ENCODE data around the gene USP3. TPM values are rescaled to one million over a fixed set of nuclear protein-coding genes. Genes with fewer than 3 reads are reported as not detected.
A peak's percentile ranks its signal among the peaks of the same experiment; 100 is the strongest.

USP3 gene
- total and polyA plus RNA-seq, 9 of the 15 experiments (the other 6 are each of a cell fraction or from before 2014, with no cell fraction given): 17.3 to 54.3 (median 34.8) TPM

DNA sequence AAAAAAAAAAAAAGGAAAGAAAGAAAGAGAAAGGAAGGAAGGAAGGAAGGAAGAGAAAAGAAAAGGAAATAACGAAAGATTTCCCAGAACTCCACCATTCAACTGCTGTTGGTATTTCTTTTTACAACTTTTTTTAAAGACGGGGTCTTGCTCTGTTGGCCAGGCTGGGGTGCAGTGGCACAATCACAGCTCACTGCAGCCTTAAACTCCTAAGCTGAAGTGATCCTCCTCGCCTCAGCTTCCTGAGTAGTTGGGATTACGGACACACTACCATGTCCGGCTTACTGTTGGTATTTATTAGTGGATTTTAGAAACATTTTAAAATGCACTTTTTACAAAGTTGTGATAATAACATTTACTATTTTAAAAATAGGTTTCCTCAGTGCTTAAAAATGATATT is 15.0 kb upstream of the USP3 start:
- FAIRE-seq (no peak), ATAC-seq (no peak), DNase-seq (ENCODE audit: extremely low read depth in 1 of 4, low spot score in 3 of 4) (no peak)
- Histone ChIP-seq H3K9me1 (ENCODE audit: control insufficient read depth, insufficient read depth, low read length) (no peaks in the 10 kb centered on the region), H3K4me2 (ENCODE audit: insufficient read depth, low read length) (no peak overlapping the region), H3K4me1 (replicated peaks in 1 of 2; ENCODE audit: control insufficient read depth in 2 of 2, insufficient read depth in 2 of 2, low read length in 2 of 2) (peaks cover 1 to 9% of the 10 kb centered on the region in 2 experiments; a peak in 3 of 5 replicates), H4K20me1 (replicated peaks; ENCODE audit: control insufficient read depth, insufficient read depth, low read length) (no peaks in the 10 kb centered on the region), H3K27ac (ENCODE audit: extremely low read depth, low read depth, low read length) (no peak overlapping the region), H3K36me3 (ENCODE audit: control insufficient read depth, insufficient read depth, low read length) (no peaks in the 10 kb centered on the region), H3K27me3 (ENCODE audit: control insufficient read depth in 2 of 2, insufficient read depth in 2 of 2, low read length in 2 of 2) (no peaks in the 10 kb centered on the region), H2AFZ (ENCODE audit: low read depth, low read length) (no peak overlapping the region), H3K9me3 (replicated peaks; ENCODE audit: control insufficient read depth, insufficient read depth, low read depth, low read length) (no peaks in the 10 kb centered on the region), H3K4me3 (no peak overlapping the region), H3K79me2 (ENCODE audit: control insufficient read depth, insufficient read depth, low read length) (no peaks in the 10 kb centered on the region), H3K9ac (ENCODE audit: insufficient read depth in 1 of 2, low read depth in 2 of 2, low read length in 2 of 2) (no peak overlapping the region)
- POLR2A ChIA-PET: interaction anchor here (0.6 to 2.3 kb wide), 2 partner anchors 9 to 21 kb away, joined by 3 to 12 read pairs; no protein-coding TSS in a partner anchor
- 67% methylated on average over 5 of the region's 5 CpGs for WGBS (ENCODE audit: insufficient coverage, low coverage, missing lambda C conversion rate)
- CTCF ChIA-PET (ENCODE audit: low intra/inter-chr PET ratio): no interaction called here
- peak; percentile 85 for TF ChIP-seq ZNF121 (CRISPR knock-in tag; conservative IDR thresholded peaks at IDR 0.05)
- no peak for TF ChIP-seq ZNF445 (CRISPR knock-in tag; IDR thresholded peaks at IDR 0.05; ENCODE audit: low read depth)
- peak; percentile 33 for TF ChIP-seq RBM25 (IDR thresholded peaks at IDR 0.05; ENCODE audit: low read depth, low read length, severe bottlenecking)
- intact Hi-C loops (cut with micrococcal nuclease): loop anchor here (5.0 kb wide), 1 partner anchor 108 kb away; the partner anchor contains the start of gene FBXL22
- in situ Hi-C loops (cut with MboI): no loop called here
- no TSS peak for BruUV-seq (replicated peaks)

DNA sequence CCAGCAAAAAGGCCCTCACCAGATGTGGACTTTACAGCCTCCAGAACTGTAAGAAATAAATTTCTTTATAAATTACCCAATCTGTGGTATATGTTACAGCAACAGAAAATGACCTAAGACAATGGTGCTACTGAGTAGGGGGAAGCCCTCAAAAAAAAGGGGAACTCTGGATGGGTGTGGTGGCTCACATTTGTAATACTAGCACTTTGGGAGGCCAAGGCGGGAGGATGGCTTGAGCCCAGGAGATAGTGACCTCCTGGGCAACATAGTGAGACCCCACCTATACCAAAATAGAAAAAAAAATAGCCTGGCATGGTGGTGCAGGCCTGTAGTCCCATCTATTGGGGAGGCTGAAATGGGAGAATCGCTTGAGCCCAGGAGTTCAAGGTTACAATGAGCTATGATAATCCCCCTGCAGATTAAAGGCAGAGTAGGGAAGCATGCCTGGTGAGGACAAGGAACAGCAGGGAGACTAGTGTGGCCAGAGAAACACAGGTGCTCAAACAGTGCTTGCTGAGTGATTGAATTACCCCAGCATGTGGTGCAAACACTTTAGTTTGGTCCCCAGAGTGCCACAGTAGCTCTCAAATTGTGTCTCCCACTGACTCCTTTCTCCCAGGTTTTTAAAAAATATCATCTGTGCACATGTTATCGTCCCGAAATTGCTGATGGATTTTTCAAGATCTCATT is 13.9 kb upstream of the USP3 start:
- H3K36me3 ChIP-seq (ENCODE audit: control insufficient read depth, insufficient read depth, low read length): no peaks in the 10 kb centered on the region
- intact Hi-C loops (cut with micrococcal nuclease): no loop called here
- no peaks in the 10 kb centered on the region for H3K9me1 ChIP-seq (ENCODE audit: control insufficient read depth, insufficient read depth, low read length)
- POLR2A ChIA-PET: interaction anchor here (0.8 to 1.2 kb wide), 3 partner anchors 13 to 24 kb away, joined by 3 read pairs; no protein-coding TSS in a partner anchor
- DNase-seq (ENCODE audit: extremely low read depth in 1 of 4, low spot score in 3 of 4) (no peak), FAIRE-seq (no peak), ATAC-seq (no peak)
- in situ Hi-C loops (cut with MboI): no loop called here
- TF ChIP-seq, protein P1, sequence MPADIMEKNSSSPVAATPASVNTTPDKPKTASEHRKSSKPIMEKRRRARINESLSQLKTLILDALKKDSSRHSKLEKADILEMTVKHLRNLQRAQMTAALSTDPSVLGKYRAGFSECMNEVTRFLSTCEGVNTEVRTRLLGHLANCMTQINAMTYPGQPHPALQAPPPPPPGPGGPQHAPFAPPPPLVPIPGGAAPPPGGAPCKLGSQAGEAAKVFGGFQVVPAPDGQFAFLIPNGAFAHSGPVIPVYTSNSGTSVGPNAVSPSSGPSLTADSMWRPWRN (IDR thresholded peaks at IDR 0.05; ENCODE audit: low read depth): no peak
- TF ChIP-seq ZNF121 (CRISPR knock-in tag; conservative IDR thresholded peaks at IDR 0.05): peak; percentile 52
- TF ChIP-seq SPI1 (IDR thresholded peaks at IDR 0.05; ENCODE audit: borderline replicate concordance, low read depth, low read length): peak; percentile 52; the same call in 1 of the 2 replicates
- H3K79me2 ChIP-seq (ENCODE audit: control insufficient read depth, insufficient read depth, low read length): no peaks in the 10 kb centered on the region
- no peak overlapping the region for H3K4me2 ChIP-seq (ENCODE audit: insufficient read depth, low read length)
- no peaks in the 10 kb centered on the region for H4K20me1 ChIP-seq (replicated peaks; ENCODE audit: control insufficient read depth, insufficient read depth, low read length)
- BruUV-seq (replicated peaks): no TSS peak
- no peak overlapping the region for H2AFZ ChIP-seq (ENCODE audit: low read depth, low read length)
- H3K27ac ChIP-seq (ENCODE audit: extremely low read depth, low read depth, low read length): no peak overlapping the region
- 23% methylated on average over 4 of the region's 4 CpGs for WGBS (ENCODE audit: insufficient coverage, low coverage, missing lambda C conversion rate)
- CTCF ChIA-PET (ENCODE audit: low intra/inter-chr PET ratio): no interaction called here
- no peaks in the 10 kb centered on the region for H3K27me3 ChIP-seq (ENCODE audit: control insufficient read depth in 2 of 2, insufficient read depth in 2 of 2, low read length in 2 of 2)
- H3K9ac ChIP-seq (ENCODE audit: insufficient read depth in 1 of 2, low read depth in 2 of 2, low read length in 2 of 2): no peak overlapping the region
- H3K9me3 ChIP-seq (replicated peaks; ENCODE audit: control insufficient read depth, insufficient read depth, low read depth, low read length): no peaks in the 10 kb centered on the region
- H3K4me3 ChIP-seq: no peak overlapping the region
- H3K4me1 ChIP-seq (replicated peaks in 1 of 2; ENCODE audit: control insufficient read depth in 2 of 2, insufficient read depth in 2 of 2, low read length in 2 of 2): peaks cover 0 to 9% of the 10 kb centered on the region in 2 experiments; a peak in 3 of 5 replicates

All from K562 (cell line).